LoVo (cell line): ENCODE data around the gene SLC8A1.

Experiments used
- DNase-seq: peaks from one replicate; pipeline ENCODE4 v3.0.0-alpha.2; 2016; ENCODE audit warnings: low spot score

SLC8A1 gene

DNA sequence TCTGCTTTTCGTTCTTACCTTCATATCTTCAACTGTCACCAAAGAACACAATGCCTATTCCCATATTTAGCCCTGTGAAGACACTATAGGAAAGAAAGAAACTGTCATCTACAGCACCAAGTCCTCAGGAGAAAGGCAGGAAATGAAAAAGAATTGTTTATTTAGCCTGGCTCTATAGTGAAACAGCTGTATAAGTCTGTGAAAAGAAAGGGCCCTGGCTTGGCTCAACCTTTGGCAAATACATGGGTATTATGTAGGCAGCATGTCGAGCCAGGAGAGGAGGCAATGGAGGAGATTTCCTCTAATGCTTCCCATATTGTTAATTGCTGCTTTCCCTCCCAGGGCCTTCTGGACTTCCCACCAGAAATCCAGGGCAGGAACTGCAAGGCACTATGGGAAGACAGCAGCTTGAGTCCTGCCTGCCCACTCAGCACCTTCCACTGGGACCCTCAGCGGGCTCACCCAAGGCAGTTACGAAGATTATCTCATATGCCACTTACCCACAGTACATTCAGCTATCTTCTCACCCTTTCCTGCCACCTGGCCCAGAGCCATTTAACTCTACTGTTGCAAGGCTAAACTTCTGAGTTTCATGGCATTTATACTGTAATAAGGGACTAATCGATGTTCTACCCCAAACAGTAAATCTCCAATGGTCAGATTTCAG lies 30.1 kb downstream of the SLC8A1 start:
- no peak for DNase-seq

GRCh38 chr2:40420478-40420877 lies 31.4 kb downstream of the SLC8A1 start:
- no peak for DNase-seq

GRCh38 chr2:40419364-40419762 lies 32.5 kb downstream of the SLC8A1 start:
- DNase-seq: no peak

GRCh38 chr2:40418614-40419363 lies 33.1 kb downstream of the SLC8A1 start:
- no peak for DNase-seq

- no peak for DNase-seq
Measured at GRCh38 chr2:40416486-40416885, 35.4 kb downstream of the SLC8A1 start.

DNA sequence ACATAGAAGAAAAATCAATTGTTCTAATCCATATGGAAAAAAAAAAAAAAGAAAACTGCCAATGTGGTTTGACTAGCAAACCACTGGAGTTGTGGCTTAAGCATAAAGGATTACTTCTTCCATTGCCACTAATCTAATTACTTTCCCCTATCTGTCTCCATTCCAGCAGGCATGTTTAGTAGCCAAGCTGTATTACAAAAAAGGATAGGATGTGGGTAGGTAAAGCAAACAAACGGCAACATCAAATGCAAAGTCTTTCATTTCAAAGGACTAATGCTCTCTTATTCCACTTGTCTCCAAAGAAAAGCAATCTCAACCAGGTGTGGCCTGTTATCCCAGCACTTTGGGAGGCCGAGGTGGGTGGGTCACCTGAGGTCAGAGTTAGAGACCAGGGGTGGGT lies 36.5 kb downstream of the SLC8A1 start:
- DNase-seq: no peak

DNA sequence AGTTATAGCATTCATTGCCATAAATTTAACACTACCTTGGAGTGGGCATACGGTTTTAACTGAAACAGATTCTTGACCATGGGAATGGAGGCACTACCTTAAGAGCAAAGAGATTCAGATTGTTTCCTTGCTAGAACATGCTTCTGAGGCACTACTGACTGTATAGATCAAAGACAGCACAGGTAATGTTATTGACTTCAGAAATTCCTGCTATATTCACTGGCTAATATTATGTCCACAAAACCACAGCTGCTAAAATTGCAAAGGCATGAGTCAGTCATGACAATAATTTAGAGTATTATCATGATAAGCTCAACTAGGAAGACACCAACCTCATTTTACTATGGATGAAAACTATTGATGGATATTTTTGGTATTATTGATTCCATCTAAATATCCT lies 39.4 kb downstream of the SLC8A1 start:
- peak; percentile 6 for DNase-seq

- DNase-seq: no peak
Measured at GRCh38 chr2:40410695-40411094, 41.2 kb downstream of the SLC8A1 start.

DNA sequence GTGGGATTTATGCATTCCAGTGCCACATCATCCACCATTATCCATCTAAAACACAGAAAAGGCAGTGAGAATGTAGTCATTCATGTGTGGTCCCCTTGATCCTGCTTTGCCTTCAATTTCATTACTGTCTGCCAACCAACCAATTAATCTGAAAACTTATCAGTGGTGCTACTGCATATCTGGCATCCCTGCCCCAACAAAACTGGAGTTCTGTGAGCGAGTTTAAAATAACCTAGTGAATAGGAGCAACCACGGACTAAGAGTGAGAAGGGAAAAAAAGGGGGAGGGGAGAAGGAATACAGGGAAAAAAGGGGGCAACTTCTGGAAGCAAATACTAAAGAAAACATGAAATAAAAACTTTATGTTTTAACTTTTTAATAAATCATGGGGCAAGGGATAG lies 42.2 kb downstream of the SLC8A1 start:
- DNase-seq: no peak

GRCh38 chr2:40406485-40407289 lies 45.2 kb downstream of the SLC8A1 start:
- no peak for DNase-seq

- no peak for DNase-seq
Measured at GRCh38 chr2:40405465-40405864, 46.4 kb downstream of the SLC8A1 start.

DNA sequence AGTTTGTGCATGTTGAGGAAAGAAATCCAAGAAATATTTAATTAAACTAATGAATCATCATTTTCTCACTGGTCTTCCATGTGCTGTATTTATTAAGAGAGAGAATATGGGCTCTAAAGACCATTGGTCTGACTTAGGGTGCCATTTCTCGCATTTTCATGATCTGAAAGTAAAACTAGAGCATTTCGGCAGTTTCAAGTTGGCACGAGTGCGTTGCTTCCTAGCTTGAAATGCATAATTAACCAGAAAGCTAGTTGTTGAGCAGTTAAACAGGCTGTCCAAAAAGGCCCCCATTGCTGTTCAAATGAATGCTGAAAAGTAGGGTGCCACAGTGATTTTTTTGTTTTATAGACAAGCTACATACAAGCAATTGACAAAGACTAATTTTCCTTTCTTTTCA lies 47.4 kb downstream of the SLC8A1 start:
- no peak for DNase-seq

DNA sequence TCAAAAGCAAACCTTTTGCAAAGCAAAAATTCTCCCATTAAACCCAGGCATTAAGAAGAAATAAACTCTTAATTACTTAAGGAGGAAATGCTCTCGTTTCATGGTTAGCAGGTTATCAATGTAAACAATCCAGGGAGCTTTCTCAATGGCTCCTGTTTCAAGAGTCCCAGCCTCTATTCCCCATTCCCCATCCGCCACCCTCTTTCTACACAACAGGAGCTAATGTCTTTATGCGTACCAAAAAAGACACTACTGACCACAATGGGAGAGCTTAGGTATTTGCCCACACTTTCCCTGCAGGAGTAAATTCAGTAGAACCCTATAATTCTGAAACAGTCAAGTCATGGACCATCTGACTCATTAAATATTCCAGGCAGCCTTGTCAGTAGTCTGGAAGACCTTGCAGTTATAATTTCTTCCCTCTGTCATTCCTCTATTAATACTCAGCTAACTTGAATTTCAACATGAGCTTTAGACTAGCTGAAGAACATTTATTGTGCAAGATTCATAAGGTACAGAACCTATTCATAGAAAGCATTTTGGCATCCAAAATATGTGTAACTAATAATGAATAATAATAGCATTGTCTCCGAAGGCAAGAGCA lies 48.6 kb downstream of the SLC8A1 start:
- no peak for DNase-seq

DNA sequence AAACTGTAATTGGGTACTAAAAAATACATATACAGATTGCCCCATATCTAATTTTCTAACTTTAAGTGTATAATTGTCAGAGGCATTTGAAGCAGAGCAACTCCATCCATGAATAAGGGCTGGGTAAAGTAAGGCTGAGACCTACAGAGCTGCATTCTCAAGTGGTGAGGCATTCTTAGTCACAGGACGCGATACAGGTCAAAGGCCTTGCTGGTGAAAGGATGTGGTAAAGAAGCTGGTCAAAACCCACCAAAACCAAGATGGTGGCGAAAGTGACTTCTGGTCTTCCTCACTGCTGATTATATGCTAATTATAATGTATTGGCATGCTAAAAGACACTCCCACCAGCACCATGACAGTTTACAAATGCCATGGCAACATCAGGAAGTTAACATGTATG lies 50.0 kb downstream of the SLC8A1 start:
- peak; percentile 37 for DNase-seq

- no peak for DNase-seq
Measured at GRCh38 chr2:40400336-40400953, 51.4 kb downstream of the SLC8A1 start.

DNA sequence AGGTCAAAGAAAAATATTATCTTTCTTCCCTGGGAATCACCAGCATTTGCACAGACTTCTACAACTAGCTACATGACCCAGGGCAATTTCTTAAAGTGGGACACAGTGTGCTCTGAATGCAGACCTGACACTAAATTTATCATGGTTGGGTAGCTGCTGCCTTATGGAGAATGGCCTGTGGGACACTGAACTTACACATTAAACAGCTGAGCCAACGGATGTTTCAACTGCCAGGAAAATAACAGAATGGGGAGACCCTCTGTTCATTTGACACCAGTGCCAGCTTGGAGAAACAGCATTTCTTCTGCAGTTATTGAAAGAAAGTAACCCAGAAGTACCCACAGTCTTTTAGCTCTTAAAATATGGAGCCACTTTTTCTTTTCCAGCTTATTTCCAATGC lies 54.1 kb downstream of the SLC8A1 start:
- no peak for DNase-seq

DNA sequence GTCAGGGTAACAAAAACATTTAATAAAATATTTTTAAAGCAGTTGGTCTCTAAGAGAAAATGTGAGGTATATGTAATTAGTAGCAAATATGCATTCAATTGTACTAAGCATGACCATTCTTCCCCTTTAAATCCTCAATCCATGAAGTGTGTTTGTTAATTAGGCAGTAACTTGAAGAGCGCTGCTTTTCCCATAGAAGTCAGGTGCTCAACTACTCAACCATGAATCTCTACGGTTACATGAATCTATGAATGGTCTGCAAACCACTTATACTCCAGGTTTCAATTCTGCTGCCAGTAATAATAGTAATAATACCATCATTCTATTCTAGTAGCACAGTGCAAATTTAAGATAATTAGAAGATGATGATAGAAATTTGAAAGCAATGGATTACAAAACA lies 55.8 kb downstream of the SLC8A1 start:
- DNase-seq: no peak

- DNase-seq: no peak
Measured at GRCh38 chr2:40395169-40396073, 56.5 kb downstream of the SLC8A1 start.

GRCh38 chr2:40394597-40394996 lies 57.3 kb downstream of the SLC8A1 start:
- no peak for DNase-seq

DNA sequence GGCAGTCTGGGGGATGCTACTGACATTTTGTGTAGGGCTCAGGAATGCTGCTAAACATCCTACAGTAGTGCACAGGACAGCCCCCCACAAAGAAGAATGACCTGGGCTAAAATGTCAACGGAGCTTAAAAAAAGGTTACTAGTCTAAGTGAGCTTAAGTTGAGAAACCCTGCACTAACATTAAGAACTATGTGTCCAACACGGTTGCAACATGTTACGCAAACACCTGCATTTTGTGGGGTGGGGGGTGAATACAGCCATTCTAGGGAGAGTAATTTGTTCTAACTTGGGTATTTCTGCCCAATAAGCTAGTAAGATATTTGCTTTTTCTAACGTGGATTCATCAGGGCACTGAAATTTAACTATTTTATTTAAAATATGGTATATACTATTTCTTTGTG lies 57.9 kb downstream of the SLC8A1 start:
- no peak for DNase-seq

DNA sequence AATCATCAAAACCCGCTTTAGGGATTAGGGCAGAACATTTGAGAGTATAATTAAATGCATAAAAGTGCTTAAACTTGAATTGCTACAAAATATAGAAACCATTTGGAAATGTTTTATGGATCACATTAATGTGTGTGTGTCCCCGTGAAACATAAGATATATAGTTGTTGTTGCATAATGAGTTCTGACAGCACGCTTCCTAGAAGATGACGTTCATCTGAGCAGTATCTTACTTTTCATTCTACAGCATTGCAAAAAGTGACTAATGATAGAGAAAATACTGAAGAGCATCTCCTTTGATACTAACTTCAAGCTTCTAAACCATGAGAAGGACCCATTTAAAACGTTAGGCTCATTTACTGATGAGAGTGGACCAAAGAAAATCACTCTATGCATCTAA lies 63.7 kb downstream of the SLC8A1 start:
- no peak for DNase-seq
